DMS53 treated with DMSO at 0.1 percent for 48 hours (cell line): Measurements from ENCODE around the gene RFTN2.
"Not testable (repeated sequence)": the region's sequence is repeated elsewhere in the genome, so short reads cannot be mapped to it uniquely, and the experiment has no call there.

Experiments
- DNase-seq: peaks from one replicate; lab custom pipeline; 2025; ENCODE audit not compliant: unreplicated experiment; lab: John Stamatoyannopoulos, UW

Gene RFTN2, protein sequence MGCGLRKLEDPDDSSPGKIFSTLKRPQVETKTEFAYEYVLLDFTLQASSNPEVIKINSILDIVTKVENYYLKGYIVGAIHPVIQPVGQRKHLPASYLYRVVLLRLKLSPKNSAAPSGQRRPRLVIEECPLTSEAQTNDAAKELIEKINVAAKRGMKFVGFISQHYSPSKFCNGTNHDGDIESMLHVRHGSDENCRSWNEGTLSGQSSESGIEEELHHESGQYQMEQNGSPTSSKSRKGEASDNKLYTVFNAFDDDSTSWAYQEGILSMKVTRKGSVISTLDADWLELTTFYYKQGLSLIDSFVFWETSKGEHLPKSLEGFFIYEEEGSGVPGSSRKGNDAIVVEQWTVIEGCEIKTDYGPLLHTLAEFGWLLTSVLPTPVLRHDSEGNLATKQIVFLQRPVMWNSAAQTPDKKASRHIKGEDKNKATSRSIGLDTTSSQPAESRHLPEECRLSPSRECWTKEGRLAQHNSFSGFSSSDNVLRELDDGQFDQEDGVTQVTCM

DNA sequence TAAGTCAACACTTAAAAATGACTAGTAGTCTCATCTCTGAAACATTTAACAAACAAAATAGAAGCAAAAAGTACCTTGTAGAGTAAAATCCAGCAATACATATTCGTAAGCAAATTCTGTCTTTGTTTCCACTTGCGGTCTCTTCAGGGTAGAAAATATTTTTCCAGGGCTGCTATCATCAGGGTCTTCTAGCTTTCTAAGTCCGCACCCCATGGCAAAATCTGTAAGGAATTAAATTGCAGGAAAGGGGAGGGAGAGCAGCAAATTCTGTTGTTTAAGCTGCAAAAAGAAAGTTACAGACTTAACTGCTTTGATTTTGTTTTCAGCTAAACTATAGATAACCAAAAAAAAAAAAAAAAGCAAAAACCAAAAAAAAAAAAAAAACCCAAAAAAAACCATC lies at the start of gene RFTN2:
Gene RFTN2 (minus strand): TSS at position 342 of the 400 bp plus-strand sequence. CDS start 129 bp downstream, at position 213.
- DNase-seq = no peak

- no peak for DNase-seq
These were observed 42.5 kb upstream of the RFTN2 start for GRCh38 chr2:197717863-197718262.

DNA sequence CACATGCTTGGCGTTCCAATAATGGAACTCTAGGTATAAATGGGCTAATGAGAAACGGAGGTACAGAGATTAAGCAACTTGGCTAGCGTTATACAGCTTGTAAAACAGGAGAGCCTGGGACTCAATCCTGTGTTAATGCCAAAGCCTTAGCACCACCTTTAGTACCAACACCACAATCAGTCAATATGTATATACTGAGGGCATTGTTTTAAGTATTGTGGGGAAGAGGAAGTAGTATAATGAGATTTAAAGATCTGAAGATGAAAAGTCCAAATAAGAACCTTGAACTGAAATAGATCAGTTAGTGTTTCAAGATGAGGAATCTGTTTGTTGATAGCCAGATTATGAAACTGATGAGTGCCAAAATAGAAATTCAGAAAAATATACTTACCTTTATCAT lies 37.9 kb upstream of the RFTN2 start:
- no peak for DNase-seq

DNA sequence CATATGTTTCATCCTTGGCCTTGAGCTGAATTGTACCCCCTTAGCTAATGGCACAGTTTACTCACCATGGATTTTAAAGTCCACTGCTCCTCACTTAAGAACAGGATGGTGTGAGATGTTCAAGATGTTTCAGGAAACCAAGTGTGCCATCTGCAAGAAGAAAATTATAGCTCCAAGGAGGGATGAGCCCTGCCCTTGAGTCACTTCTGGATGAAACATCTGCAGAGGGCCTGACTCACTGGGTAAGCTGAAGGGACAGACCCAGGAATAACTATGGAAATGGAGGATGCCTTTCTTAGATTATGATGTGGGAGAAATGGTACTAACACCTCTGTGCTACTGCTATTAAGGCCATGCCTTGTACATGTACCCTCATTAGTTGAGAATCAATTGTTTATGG lies 36.2 kb upstream of the RFTN2 start:
- no peak for DNase-seq

DNA sequence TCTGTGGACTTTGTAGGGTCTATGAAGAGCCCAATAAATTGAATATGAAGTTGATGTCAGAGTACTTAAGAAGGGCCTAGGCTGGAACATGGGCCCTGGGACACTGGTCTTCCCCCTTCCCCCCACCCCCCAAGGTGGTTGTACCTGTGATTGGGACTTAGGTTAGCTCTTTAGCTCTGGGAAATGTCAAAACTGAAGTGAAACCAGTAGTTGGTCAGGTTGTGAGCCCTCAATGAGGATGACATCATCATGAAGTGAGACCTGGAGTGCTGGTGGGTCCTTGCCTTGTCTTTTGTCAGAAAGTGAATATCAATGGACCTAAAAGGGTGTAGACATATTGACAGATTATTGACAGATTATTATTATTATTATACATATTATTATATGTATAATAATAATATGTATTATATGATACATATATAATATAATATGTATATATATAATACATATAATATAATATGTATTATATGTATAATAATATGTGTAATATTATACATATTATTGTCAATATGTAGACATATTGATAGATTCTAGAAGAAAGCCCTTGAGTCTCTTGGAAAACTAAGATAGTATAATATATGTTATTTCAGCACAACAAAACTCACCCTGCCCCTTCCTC lies 35.1 kb upstream of the RFTN2 start:
- DNase-seq = no peak

DNA sequence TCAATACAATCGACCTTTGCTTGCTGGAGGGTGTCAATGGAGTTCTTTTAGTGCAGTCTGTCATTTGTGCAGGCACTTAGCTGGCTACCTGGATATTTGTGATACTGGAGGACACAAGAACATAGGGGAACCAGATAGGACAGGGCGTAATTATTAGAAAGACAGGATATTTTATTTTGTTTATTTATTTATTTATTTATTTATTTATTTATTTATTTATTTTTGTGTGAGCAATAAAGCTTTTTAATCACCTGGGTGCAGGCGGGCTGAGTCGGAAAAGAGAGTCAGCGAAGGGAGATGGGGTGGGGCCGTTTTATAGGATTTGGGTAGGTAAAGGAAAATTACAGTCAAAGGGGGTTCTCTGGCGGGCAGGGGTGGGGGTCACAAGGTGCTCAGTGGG lies 33.8 kb upstream of the RFTN2 start:
- not testable (repeated sequence) for DNase-seq

GRCh38 chr2:197708331-197708730 lies 32.9 kb upstream of the RFTN2 start:
- DNase-seq = no peak

DNA sequence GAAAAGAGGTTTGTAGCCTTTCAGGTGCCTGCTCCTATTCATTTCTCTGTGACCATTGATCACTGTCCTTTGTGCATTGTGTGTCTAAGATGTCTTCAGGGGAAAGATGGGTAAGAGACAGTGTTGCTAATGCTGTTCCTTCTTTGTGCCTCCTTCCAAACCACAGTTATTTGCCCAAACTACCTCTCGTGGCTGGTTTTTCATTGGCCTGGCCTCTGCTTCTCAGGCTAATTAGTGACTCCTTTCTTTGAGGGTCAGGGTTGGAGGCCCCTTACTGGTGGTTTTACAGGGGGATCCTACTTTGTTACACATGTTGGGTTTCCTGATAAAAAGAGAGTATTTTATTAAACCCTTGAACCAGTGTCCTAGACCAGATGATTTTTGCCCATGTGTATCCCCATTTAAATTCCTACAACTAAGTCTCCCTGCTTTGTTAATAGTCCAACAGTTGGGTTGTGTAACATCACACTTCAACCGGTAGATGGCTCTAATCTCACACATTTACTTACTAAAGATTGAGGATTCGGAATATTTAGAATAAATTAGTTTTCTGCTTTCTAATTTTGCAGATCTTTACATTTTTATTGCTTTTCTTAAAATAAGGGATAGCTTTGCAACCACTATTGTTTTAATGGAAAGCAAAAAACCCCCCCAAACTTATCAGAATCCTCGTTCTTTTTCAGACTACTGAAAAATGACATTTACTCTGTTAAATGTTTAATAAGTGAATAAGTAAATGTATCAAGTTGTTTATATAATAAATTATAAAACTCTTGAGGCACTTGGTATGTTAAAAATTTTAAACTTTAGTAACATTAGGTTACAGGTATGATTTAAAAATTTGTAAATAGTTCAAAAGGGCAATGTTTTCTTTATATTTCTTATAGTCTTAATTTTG lies 32.2 kb upstream of the RFTN2 start:
- peak; percentile 21 for DNase-seq

- no peak for DNase-seq
These were observed 31.4 kb upstream of the RFTN2 start for GRCh38 chr2:197706839-197707207.

GRCh38 chr2:197705912-197706838 lies 30.8 kb upstream of the RFTN2 start:
- peak; percentile 23 for DNase-seq

DNA sequence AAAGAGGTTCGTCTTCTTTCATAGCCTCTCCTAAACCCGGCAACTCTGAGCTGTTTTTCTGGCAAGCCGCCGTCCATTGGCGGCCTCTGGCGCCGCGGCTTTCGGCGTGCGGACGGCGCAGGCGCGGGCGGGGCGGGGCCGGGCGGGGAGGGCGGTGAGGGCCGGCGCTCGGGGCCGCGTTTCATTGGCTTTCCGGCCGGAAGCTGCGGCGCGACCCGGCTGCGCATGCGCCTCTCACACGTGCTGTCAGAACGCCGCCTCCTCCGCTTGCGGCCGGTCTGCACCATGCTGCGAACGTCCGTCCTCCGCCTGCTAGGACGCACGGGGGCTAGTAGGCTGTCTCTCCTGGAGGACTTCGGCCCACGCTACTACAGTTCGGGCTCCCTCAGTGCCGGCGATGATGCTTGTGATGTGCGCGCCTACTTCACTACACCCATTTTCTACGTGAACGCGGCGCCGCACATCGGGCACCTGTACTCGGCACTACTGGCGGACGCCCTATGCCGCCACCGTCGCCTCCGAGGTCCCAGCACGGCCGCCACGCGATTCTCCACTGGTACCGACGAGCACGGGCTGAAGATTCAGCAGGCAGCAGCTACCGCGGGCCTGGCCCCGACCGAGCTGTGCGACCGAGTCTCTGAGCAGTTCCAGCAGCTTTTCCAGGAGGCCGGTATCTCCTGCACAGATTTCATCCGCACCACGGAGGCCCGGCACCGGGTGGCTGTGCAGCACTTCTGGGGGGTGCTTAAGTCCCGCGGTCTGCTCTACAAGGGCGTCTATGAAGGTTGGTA lies 29.9 kb upstream of the RFTN2 start, which contains the start of gene MARS2:
Gene MARS2 (plus strand): TSS at position 249 of the 791 bp plus-strand sequence. CDS start 37 bp downstream, at position 286.
- DNase-seq = peak; percentile 88

- no peak for DNase-seq
These were observed 29.2 kb upstream of the RFTN2 start for GRCh38 chr2:197704434-197705120.

DNA sequence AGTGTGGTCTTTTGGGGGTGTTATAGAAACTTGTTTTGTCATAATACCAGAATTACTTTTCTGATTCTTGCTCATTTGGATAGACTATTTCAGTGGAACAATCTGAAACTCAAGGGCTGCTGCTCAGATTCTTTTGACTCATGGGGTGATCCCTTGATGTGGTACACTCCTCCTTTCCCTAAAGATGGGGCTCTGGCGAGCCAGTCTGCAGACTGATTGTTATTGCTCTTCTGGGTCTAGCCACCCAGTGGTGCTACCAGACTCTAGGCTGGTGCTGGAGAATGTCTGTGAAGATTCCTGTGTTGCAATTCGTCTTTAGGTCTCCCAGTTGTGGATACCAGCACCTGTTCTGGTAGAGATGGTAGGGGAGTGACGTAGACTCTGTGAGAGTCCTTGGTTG lies 25.6 kb upstream of the RFTN2 start:
- no peak for DNase-seq

GRCh38 chr2:197699724-197700123 lies 24.3 kb upstream of the RFTN2 start:
- not testable (repeated sequence) for DNase-seq

DNA sequence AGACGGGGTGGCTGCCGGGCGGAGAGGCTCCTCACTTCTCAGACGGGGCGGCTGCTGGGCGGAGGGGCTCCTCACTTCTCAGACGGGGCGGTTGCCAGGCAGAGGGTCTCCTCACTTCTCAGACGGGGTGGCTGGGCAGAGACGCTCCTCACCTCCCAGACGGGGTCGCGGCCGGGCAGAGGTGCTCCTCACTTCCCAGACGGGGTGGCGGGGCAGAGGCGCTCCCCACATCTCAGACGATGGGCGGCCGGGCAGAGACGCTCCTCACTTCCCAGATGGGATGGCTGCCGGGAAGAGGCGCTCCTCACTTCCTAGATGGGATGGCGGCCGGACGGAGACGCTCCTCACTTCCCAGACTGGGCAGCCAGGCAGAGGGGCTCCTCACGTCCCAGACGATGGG lies 21.2 kb upstream of the RFTN2 start:
- DNase-seq = not testable (repeated sequence)

DNA sequence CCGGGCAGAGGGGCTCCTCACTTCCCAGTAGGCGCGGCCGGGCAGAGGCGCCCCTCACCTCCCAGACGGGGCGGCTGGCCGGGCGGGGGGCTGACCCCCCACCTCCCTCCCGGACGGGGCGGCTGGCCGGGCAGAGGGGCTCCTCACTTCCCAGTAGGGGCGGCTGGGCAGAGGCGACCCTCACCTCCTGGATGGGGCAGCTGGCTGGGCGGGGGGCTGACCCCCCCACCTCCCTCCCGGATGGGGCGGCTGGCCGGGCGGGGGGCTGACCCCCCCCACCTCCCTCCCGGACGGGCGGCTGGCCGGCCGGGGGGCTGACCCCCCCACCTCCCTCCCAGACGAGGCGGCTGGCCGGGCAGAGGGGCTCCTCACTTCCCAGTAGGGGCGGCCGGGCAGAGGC lies 20.6 kb upstream of the RFTN2 start:
- not testable (repeated sequence) for DNase-seq

DNA sequence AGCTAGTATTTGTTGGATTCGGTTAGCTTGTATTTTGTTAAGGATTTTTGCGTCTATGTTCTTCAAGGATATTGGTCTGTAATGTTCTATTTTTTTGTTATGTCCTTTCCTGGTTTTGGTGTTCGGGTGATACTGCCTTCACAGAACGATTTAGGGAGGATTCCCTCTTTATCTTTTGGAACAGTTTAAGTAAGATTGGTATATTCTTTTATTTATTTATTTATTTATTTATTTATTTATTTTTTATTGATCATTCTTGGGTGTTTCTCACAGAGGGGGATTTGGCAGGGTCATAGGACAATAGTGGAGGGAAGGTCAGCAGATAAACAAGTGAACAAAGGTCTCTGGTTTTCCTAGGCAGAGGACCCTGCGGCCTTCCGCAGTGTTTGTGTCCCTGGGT lies 19.8 kb upstream of the RFTN2 start:
- not testable (repeated sequence) for DNase-seq

DNA sequence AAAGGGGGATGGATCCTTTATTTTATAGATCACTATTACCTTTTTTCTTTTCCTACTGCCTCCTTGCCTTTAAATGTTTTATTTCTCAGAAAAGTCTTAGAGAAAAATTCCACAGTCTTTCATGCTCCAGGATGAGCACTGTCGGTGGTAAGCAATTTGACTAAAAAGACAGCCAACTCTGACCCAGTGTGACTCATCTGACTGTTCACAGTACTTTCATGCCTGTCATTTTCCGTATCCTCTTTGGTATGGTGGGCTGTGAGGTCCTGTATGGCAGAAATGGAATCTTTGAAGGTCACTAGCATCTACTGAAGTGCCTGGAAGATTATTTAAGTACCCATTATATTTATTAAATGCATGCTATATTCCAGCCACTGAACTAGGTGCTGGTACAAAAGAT lies 2.1 kb upstream of the RFTN2 start:
- DNase-seq = no peak

- DNase-seq = no peak
These were observed 1.7 kb upstream of the RFTN2 start for GRCh38 chr2:197677056-197677455.
